GM18951 (cell line): ENCODE data around the gene CYP1A2.

Experiments
- POLR2A ChIP-seq: IDR thresholded peaks from 4 replicates; pipeline ENCODE4 v1.6.1; 2011; ENCODE audit warnings: mild to moderate bottlenecking; ENCODE audit not compliant: insufficient read length, insufficient read depth; ENCODE audit errors: extremely low read depth
- in situ Hi-C: fragments of 300-500 bp; cut with MboI; formaldehyde crosslinking; loops from one replicate; pipeline ENCODE4 v1.12.0; 2022; ENCODE audit warnings: low sequenced_read_pairs, mixed read lengths, inconsistent platforms; ENCODE audit not compliant: unreplicated experiment

The CYP1A2 gene

GRCh38 chr15:74802862-74803447 is 54.3 kb downstream of the CYP1A2 start:
- in situ Hi-C loops, result no loop called here

GRCh38 chr15:74804935-74805334 is 56.3 kb downstream of the CYP1A2 start:
- in situ Hi-C loops, result loop anchor here (5.0 kb wide), 1 partner anchor 33 kb away; no protein-coding TSS in a partner anchor
- TF ChIP-seq POLR2A, result no peak

More at GRCh38 chr15:74802862-74803447, 54.3 kb downstream of the CYP1A2 start:
- no peak for TF ChIP-seq POLR2A
